A549 (cell line): Measurements from ENCODE around the gene MRPL2.

Experiments
- CTCF ChIP-seq: fragments of >200 bp; sonication (Bioruptor Twin); formaldehyde crosslinking; IDR thresholded peaks from 3 replicates; pipeline ENCODE4 v1.5.1; 2016
- EP300 ChIP-seq, 2 experiments: fragments of >200 bp; sonication (Bioruptor Twin); formaldehyde crosslinking; IDR thresholded peaks; 2 replicates in 1 of 2; 3 replicates in 1 of 2; pipeline ENCODE4 v1.6.1; 2016 to 2017
- HEYL ChIP-seq: fragments of 250-450 bp; sonication (Bioruptor Pico); IDR thresholded peaks from 2 replicates; pipeline ENCODE4 v1.8.0; 2021; ENCODE audit warnings: mild to moderate bottlenecking, moderate library complexity
- PBX3 ChIP-seq: IDR thresholded peaks from 2 replicates; pipeline ENCODE4 v1.6.1; 2012
- POLR2A ChIP-seq: IDR thresholded peaks from 2 replicates; pipeline ENCODE4 v1.6.1; 2012; ENCODE audit warnings: mild to moderate bottlenecking, low read length
- REST ChIP-seq: fragments of 200-600 bp; sonication (generic); IDR thresholded peaks from 2 replicates; pipeline ENCODE4 v1.6.1; 2016; ENCODE audit warnings: antibody characterized with exemption, mild to moderate bottlenecking, moderate library complexity
- RFX5 ChIP-seq: fragments of 450-650 bp; IDR thresholded peaks from 2 replicates; pipeline ENCODE4 v1.7.1; 2014; ENCODE audit warnings: antibody characterized with exemption, mild to moderate bottlenecking, moderate library complexity
- USF2 ChIP-seq: fragments of 450-650 bp; IDR thresholded peaks from 2 replicates; pipeline ENCODE4 v1.6.1; 2014; ENCODE audit warnings: antibody characterized with exemption

- TF ChIP-seq POLR2A (no peak), EP300 (IDR thresholded peaks at IDR 0.05) (no peak), REST (no peak), CTCF (no peak), USF2 (no peak), PBX3 (no peak), RFX5 (no peak), HEYL (no peak)
These were observed 46.9 kb downstream of the MRPL2 start for GRCh38 chr6:43012364-43012763.
